A549 treated with CORT108297 at 1 μM for 4 hours (cell line): ENCODE data around the gene BCL11B. TPM values are rescaled to one million over a fixed set of nuclear protein-coding genes. Genes with fewer than 3 reads are reported as not detected.

Source experiments
- total RNA-seq: library from RNA; stranded (reverse); fragments of 200-300 nt; extraction: Qiagen RNA extraction; gene quantifications from 5 replicates; pipeline ENCODE4 v1.2.3, GENCODE V29; 2022

The BCL11B gene
- 0.18 to 0.24 TPM (median 0.21 TPM) in 5 replicates for total RNA-seq

DNA sequence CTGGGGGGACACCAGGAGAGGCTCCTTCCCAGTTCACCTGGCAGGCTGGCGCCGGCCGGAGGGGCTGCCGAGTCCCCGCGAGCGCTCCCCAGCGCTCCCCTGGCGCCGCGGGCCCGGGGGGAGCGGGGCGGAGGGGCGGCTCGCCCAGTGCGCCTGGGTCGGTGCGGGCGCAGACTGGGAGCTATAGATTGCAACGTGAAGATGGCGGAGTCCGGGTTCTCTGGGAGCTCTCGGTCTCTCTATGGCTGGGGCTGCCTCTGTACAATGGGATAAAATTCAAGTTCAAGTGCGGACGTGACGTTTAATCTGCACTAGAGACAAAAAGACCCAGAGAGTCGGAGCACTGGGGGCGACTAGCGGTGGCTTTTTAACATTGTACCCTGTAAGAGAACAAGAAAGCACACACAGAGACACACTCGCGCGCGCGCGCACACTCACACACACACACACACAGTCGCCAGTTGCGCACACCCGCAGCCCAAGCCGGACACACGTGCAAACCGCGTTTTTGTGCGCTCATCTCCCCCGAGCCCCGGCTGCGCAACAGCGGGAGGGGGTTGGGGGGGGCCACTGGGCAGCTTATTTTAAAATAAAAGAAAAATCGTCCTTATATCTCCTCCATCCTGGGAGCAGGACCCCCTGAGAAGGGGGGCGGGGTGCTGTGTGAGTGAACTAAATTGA, at the start of gene BCL11B:
Gene BCL11B (minus strand): TSS at position 247 of the 681 bp plus-strand sequence. CDS start 979 bp downstream, outside the sequence.

Other genes starting within 250 kb of the BCL11B start
- gene SETD3, start 208.7 kb upstream of the BCL11B start, total RNA-seq = 43.7 to 56.4 TPM (median 48.1 TPM) in 5 replicates
- 44.7 to 62.2 TPM (median 45.6 TPM) in 5 replicates for gene CCNK, start 209.2 kb upstream of the BCL11B start, total RNA-seq